Measurements from ENCODE around the gene SPSB3. TPM values are rescaled to one million over a fixed set of nuclear protein-coding genes. Genes with fewer than 3 reads are reported as not detected.

The SPSB3 gene
- polyA plus RNA-seq, 1 donor (not counting 4 experiments of a cell fraction or from before 2014, with no cell fraction given) = 9.5 TPM

DNA sequence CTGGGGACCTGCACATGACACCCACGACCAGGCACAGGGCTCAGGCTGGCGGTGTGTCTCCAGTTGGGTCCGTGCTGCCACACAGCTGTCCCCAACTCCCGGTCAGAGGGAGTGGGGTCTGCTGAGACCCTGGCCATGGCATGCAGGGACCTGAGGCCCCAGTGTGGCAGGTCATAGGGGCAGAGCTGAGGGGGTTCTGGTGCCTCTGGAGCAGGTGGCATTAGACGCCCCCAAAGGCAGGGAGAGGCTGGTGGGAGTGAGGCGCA is 4.6 kb upstream of the SPSB3 start:
- Histone ChIP-seq H3K79me2 (ENCODE audit: control insufficient read depth, insufficient read depth, low read length) (peaks cover 41% of the 10 kb centered on the region), H3K9me3 (ENCODE audit: control insufficient read depth, low read depth, low read length) (no peaks in the 10 kb centered on the region), H3K27ac (ENCODE audit: control insufficient read depth, insufficient read depth, low read length) (no peak overlapping the region), H3K36me3 (ENCODE audit: control insufficient read depth in 2 of 2, extremely low read depth in 1 of 2, insufficient read depth in 2 of 2, low read length in 2 of 2) (peaks cover 0 to 11% of the 10 kb centered on the region in 2 experiments), H3K4me3 (ENCODE audit: control insufficient read depth in 2 of 3, extremely low read depth in 1 of 3, insufficient read depth in 2 of 3, low read depth in 1 of 3, low read length in 3 of 3) (no peak overlapping the region), H2AFZ (ENCODE audit: control insufficient read depth, low read length) (no peak overlapping the region), H3K27me3 (ENCODE audit: control insufficient read depth, extremely low read depth, insufficient read depth, low read length) (no peaks in the 10 kb centered on the region), H3K4me2 (ENCODE audit: control insufficient read depth, extremely low read depth, insufficient read depth, low read depth, low read length) (no peak overlapping the region), H3K9me1 (ENCODE audit: control insufficient read depth, extremely low read depth, insufficient read depth, low read length) (no peaks in the 10 kb centered on the region), H3K4me1 (ENCODE audit: control insufficient read depth, extremely low read depth, insufficient read depth, low read length) (peaks cover 22% of the 10 kb centered on the region), H3K9ac (ENCODE audit: control insufficient read depth, extremely low read depth, insufficient read depth, low read length) (no peak overlapping the region), H4K20me1 (ENCODE audit: control insufficient read depth, extremely low read depth, insufficient read depth, low read length) (peaks cover 3% of the 10 kb centered on the region)
- FAIRE-seq (no peak), DNase-seq (ENCODE audit: low read depth, low spot score) (no peak)
- dilution Hi-C loops (cut with MboI; ENCODE audit: extremely low pct_ligation_motif_present, low sequenced_read_pairs) = no loop called here
- TF ChIP-seq, protein P1, sequence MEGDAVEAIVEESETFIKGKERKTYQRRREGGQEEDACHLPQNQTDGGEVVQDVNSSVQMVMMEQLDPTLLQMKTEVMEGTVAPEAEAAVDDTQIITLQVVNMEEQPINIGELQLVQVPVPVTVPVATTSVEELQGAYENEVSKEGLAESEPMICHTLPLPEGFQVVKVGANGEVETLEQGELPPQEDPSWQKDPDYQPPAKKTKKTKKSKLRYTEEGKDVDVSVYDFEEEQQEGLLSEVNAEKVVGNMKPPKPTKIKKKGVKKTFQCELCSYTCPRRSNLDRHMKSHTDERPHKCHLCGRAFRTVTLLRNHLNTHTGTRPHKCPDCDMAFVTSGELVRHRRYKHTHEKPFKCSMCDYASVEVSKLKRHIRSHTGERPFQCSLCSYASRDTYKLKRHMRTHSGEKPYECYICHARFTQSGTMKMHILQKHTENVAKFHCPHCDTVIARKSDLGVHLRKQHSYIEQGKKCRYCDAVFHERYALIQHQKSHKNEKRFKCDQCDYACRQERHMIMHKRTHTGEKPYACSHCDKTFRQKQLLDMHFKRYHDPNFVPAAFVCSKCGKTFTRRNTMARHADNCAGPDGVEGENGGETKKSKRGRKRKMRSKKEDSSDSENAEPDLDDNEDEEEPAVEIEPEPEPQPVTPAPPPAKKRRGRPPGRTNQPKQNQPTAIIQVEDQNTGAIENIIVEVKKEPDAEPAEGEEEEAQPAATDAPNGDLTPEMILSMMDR (optimal IDR thresholded peaks at IDR 0.05 in 1 of 3, IDR thresholded peaks at IDR 0.05 in 1 of 3, conservative IDR thresholded peaks at IDR 0.05 in 1 of 3; ENCODE audit: extremely low read depth in 1 of 3, insufficient read depth in 2 of 3, low read length in 3 of 3) = no peak
- no peak for TF ChIP-seq EZH2 (IDR thresholded peaks at IDR 0.05; ENCODE audit: low read length)

DNA sequence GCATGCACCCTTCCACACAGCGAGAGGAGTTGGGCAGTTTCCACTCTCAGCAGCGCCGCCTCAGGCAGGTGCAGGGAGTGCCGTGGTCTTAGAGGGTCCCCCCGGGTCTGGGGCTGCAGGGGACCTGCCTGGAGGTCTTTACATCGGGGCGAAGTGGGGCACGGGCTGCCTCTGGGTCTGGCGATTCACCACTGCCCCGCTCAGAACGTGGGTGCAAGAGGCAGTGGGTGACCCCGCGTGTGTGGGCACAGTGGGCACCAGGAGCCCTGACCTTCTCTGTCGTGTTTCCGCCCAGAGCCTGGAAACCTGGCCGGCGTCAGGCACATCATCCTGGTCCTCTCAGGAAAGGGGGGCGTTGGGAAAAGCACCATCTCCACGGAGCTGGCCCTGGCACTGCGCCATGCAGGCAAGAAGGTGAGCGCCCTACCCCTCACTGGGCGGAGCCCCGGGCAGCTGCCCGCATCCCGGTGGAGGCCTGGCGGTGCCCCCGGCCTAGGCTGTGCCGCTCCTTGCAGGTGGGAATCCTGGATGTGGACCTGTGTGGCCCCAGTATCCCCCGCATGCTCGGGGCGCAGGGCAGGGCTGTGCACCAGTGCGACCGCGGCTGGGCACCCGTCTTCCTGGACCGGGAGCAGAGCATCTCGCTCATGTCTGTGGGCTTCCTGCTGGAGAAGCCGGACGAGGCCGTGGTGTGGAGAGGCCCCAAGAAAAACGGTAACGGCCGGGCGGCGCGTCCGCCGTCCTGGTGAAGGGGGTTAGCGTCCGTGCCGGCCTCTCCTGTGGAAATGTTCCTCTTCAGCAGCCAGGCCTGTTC is 4.1 kb upstream of the SPSB3 start:
- H2AFZ ChIP-seq (ENCODE audit: control insufficient read depth, low read length) = no peak overlapping the region
- no peak overlapping the region for H3K4me3 ChIP-seq (ENCODE audit: control insufficient read depth in 2 of 3, extremely low read depth in 1 of 3, insufficient read depth in 2 of 3, low read depth in 1 of 3, low read length in 3 of 3)
- no peaks in the 10 kb centered on the region for H3K27me3 ChIP-seq (ENCODE audit: control insufficient read depth, extremely low read depth, insufficient read depth, low read length)
- H3K9ac ChIP-seq (ENCODE audit: control insufficient read depth, extremely low read depth, insufficient read depth, low read length) = no peak overlapping the region
- dilution Hi-C loops (cut with MboI; ENCODE audit: extremely low pct_ligation_motif_present, low sequenced_read_pairs) = no loop called here
- no peak for DNase-seq (ENCODE audit: low read depth, low spot score)
- no peaks in the 10 kb centered on the region for H3K9me3 ChIP-seq (ENCODE audit: control insufficient read depth, low read depth, low read length)
- H3K79me2 ChIP-seq (ENCODE audit: control insufficient read depth, insufficient read depth, low read length) = peaks cover 41% of the 10 kb centered on the region
- no peak for TF ChIP-seq EZH2 (IDR thresholded peaks at IDR 0.05; ENCODE audit: low read length)
- TF ChIP-seq, protein P1 (optimal IDR thresholded peaks at IDR 0.05 in 1 of 3, IDR thresholded peaks at IDR 0.05 in 1 of 3, conservative IDR thresholded peaks at IDR 0.05 in 1 of 3; ENCODE audit: extremely low read depth in 1 of 3, insufficient read depth in 2 of 3, low read length in 3 of 3) = no peak
- H3K4me2 ChIP-seq (ENCODE audit: control insufficient read depth, extremely low read depth, insufficient read depth, low read depth, low read length) = no peak overlapping the region
- no peak overlapping the region for H3K27ac ChIP-seq (ENCODE audit: control insufficient read depth, insufficient read depth, low read length)
- H4K20me1 ChIP-seq (ENCODE audit: control insufficient read depth, extremely low read depth, insufficient read depth, low read length) = peaks cover 3% of the 10 kb centered on the region
- H3K9me1 ChIP-seq (ENCODE audit: control insufficient read depth, extremely low read depth, insufficient read depth, low read length) = no peaks in the 10 kb centered on the region
- FAIRE-seq = no peak
- H3K36me3 ChIP-seq (ENCODE audit: control insufficient read depth in 2 of 2, extremely low read depth in 1 of 2, insufficient read depth in 2 of 2, low read length in 2 of 2) = peaks cover 0 to 11% of the 10 kb centered on the region in 2 experiments
- H3K4me1 ChIP-seq (ENCODE audit: control insufficient read depth, extremely low read depth, insufficient read depth, low read length) = peaks cover 24% of the 10 kb centered on the region
